ENCODE results near the gene SLC12A2. TPM values are rescaled to one million over a fixed set of nuclear protein-coding genes. Genes with fewer than 3 reads are reported as not detected.

The SLC12A2 gene
- total RNA-seq, 1 experiment from 2014 or later = 41.2 TPM

DNA sequence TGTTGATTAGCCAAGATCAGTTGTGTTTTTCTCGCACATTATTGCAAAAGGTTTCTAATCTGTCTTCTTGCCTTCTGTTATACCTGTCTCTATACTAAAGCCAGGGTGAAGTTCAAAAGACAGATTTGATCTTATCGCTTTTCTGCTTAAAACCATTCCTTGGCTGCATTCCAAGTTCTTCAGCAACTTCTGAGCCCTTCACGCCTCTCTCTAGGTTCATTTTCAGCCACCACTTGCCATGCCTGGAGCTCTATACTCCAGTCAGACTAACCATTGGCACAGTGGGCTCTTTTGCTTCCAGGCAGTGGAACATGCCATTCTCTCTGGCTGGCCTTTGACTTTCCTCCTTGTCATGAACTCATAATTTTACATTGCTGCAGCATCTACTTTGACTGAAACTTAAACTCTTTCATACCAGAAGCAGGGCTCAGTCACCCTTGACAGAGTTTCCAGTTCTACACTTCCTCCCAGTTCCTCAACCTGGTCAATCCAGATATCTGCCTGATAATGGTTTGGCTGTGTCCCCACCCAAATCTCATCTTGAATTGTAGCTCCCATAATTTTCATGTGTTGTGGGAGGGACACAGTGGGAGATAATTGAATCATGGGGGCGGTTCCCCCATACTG, 114.4 kb downstream of the SLC12A2 start:
- intact Hi-C loops (cut with micrococcal nuclease) = loop anchor here (2.0 kb wide), 1 partner anchor 323 kb away; no protein-coding TSS in a partner anchor

More for the DNA sequence above, 114.4 kb downstream of the SLC12A2 start:
- ChIA-PET RAD21 (ENCODE audit: low non-redundant PET in 1 of 2, low total read pairs in 2 of 2, uncharacterized antibody in 2 of 2, unreplicated experiment in 2 of 2) (no interaction called here), POLR2A (no interaction called here), CTCF (no interaction called here)
- H3K9me2 ChIP-seq (ENCODE audit: insufficient read depth) = no peaks in the 10 kb centered on the region
- H3K9ac ChIP-seq (ENCODE audit: low read length) = no peak overlapping the region
- H3K9me3 ChIP-seq (ENCODE audit: control insufficient read depth in 1 of 2, insufficient read depth in 1 of 2, low read depth in 1 of 2, low read length in 2 of 2) = no peaks in the 10 kb centered on the region
- no peak for DNase-seq (ENCODE audit: low read depth, low spot score)
- H3K27me3 ChIP-seq (ENCODE audit: insufficient read depth, low read length) = no peaks in the 10 kb centered on the region
- BruUV-seq (replicated peaks) = no TSS peak
- no peaks in the 10 kb centered on the region for H3K79me2 ChIP-seq (ENCODE audit: insufficient read depth, low read length)
- no peak overlapping the region for H3K4me3 ChIP-seq (replicated peaks in 1 of 2; ENCODE audit: low read depth in 1 of 2, low read length in 2 of 2)
- H3K4me2 ChIP-seq (ENCODE audit: low read length) = no peak overlapping the region
- H3K27ac ChIP-seq (ENCODE audit: low read depth, low read length) = no peak overlapping the region
- no peaks in the 10 kb centered on the region for H3K36me3 ChIP-seq (ENCODE audit: control insufficient read depth in 1 of 2, insufficient read depth in 2 of 2, low read length in 2 of 2)
- TF ChIP-seq POLR2AphosphoS5 (IDR thresholded peaks at IDR 0.05; ENCODE audit: low read depth, low read length) (no peak), SIN3A (IDR thresholded peaks at IDR 0.05; ENCODE audit: low read depth) (no peak), ZNF274 (IDR thresholded peaks at IDR 0.05; ENCODE audit: low read depth, low read length) (no peak), POLR2A (IDR thresholded peaks at IDR 0.05; ENCODE audit: borderline replicate concordance, extremely low read depth, insufficient read depth, insufficient read length) (no peak)
- TF ChIP-seq, protein P1, sequence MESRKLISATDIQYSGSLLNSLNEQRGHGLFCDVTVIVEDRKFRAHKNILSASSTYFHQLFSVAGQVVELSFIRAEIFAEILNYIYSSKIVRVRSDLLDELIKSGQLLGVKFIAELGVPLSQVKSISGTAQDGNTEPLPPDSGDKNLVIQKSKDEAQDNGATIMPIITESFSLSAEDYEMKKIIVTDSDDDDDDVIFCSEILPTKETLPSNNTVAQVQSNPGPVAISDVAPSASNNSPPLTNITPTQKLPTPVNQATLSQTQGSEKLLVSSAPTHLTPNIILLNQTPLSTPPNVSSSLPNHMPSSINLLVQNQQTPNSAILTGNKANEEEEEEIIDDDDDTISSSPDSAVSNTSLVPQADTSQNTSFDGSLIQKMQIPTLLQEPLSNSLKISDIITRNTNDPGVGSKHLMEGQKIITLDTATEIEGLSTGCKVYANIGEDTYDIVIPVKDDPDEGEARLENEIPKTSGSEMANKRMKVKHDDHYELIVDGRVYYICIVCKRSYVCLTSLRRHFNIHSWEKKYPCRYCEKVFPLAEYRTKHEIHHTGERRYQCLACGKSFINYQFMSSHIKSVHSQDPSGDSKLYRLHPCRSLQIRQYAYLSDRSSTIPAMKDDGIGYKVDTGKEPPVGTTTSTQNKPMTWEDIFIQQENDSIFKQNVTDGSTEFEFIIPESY (IDR thresholded peaks at IDR 0.05; ENCODE audit: extremely low read depth, insufficient replicate concordance, low read length) = no peak
- TF ChIP-seq, protein P2, sequence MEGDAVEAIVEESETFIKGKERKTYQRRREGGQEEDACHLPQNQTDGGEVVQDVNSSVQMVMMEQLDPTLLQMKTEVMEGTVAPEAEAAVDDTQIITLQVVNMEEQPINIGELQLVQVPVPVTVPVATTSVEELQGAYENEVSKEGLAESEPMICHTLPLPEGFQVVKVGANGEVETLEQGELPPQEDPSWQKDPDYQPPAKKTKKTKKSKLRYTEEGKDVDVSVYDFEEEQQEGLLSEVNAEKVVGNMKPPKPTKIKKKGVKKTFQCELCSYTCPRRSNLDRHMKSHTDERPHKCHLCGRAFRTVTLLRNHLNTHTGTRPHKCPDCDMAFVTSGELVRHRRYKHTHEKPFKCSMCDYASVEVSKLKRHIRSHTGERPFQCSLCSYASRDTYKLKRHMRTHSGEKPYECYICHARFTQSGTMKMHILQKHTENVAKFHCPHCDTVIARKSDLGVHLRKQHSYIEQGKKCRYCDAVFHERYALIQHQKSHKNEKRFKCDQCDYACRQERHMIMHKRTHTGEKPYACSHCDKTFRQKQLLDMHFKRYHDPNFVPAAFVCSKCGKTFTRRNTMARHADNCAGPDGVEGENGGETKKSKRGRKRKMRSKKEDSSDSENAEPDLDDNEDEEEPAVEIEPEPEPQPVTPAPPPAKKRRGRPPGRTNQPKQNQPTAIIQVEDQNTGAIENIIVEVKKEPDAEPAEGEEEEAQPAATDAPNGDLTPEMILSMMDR (IDR thresholded peaks at IDR 0.05 in 2 of 3, conservative IDR thresholded peaks at IDR 0.05 in 1 of 3; ENCODE audit: borderline replicate concordance in 1 of 3, insufficient read depth in 1 of 3, low read depth in 2 of 3, low read length in 2 of 3) = no peak
- H4K20me1 ChIP-seq (ENCODE audit: insufficient read depth) = no peaks in the 10 kb centered on the region
- no peak overlapping the region for H2AFZ ChIP-seq (ENCODE audit: low read depth, low read length, poor library complexity, severe bottlenecking)
- ATAC-seq = no peak
- H3K4me1 ChIP-seq (ENCODE audit: control insufficient read depth in 1 of 2, insufficient read depth in 2 of 2, low read length in 2 of 2) = peaks cover 9 to 18% of the 10 kb centered on the region in 2 experiments

All from HCT116 (cell line).